Adrenal gland (tissue), 12 donors: Measurements from ENCODE around the gene NLRC3. TPM values are rescaled to one million over a fixed set of nuclear protein-coding genes. Genes with fewer than 3 reads are reported as not detected.
"Not testable (repeated sequence)": the region's sequence is repeated elsewhere in the genome, so short reads cannot be mapped to it uniquely, and the experiment has no call there.

Source experiments
- DNase-seq, 7 donors: peaks; one replicate each; pipeline ENCODE4 v3.0.0-alpha.2; 2019 to 2020
- H3K27ac ChIP-seq, 5 donors: fragments of 200-600 bp; sonication (generic) in 4 of 5; 1 replicate in 3 of 5; 2 replicates in 2 of 5; pipeline versions ENCODE4 v1.5.1 to v1.8.0; 2016 to 2020; ENCODE audit warnings: mild to moderate bottlenecking in 1 of 5
- H3K27me3 ChIP-seq: fragments of 200-600 bp; 2 replicates; pipeline ENCODE4 v1.8.0; 2021
- H3K36me3 ChIP-seq, 2 donors: fragments of 200-600 bp; replicated peaks in 1 of 2; 1 replicate in 1 of 2; 2 replicates in 1 of 2; pipeline versions ENCODE4 v1.5.1 to v1.8.0; 2018 to 2022
- H3K4me1 ChIP-seq, 2 donors: fragments of 200-600 bp; replicated peaks in 1 of 2; 1 replicate in 1 of 2; 2 replicates in 1 of 2; pipeline versions ENCODE4 v1.5.1 to v1.8.0; 2018 to 2021
- H3K4me3 ChIP-seq, 4 donors: fragments of 200-600 bp; sonication (generic) in 3 of 4; one replicate each; pipeline ENCODE4 v1.5.1; 2016 to 2018
- H3K9me3 ChIP-seq, 3 donors: fragments of 200-600 bp; sonication (generic) in 1 of 3; replicated peaks in 1 of 3; 1 replicate in 2 of 3; 2 replicates in 1 of 3; pipeline versions ENCODE4 v1.5.1 to v1.8.0; 2016 to 2021
- POLR2A ChIP-seq, 2 donors: fragments of 450-650 bp; IDR thresholded peaks; one replicate each; pipeline ENCODE4 v1.6.1; 2017; ENCODE audit warnings: antibody characterized with exemption in 2 of 2, mild to moderate bottlenecking in 2 of 2, moderate library complexity in 1 of 2
- WGBS, 4 donors: extraction: QIAGEN DNeasy Blood & Tissue Kit in 2 of 4; methylation state at CpG; one replicate each; pipeline versions ENCODE4 v1.1.5 to v1.1.7; 2013 to 2017; 5-methylcytosine and 5-hydroxymethylcytosine counted together
- intact Hi-C, 2 donors: fragments of 100-400 bp; cut with DNase I; formaldehyde crosslinking; loops; one replicate each; pipeline versions ENCODE4 v1.14.1 to v1.15.0; 2022 to 2023
- polyA plus RNA-seq, 3 donors: library from polyadenylated mRNA; stranded (reverse); fragments of 200-250 nt in 2 of 3; fragments of 350-450 nt in 1 of 3; fragmentation: Illumina TruSeq in 1 of 3; extraction: RNeasy Lipid Tissue Mini Kit (QIAGEN cat#74804) in 1 of 3; gene quantifications; one replicate each; pipeline ENCODE4 v1.2.3, GENCODE V29; 2013 to 2014
- total RNA-seq, 9 donors: library from RNA; depleted of rRNA in 4 of 9; stranded (reverse); fragments of >200 nt in 4 of 9; fragments of 120-200 nt in 1 of 9; fragmentation: NEBNext Ultra II Directional in 1 of 9; extraction: Animal tissue kit (Norgen Biotek cat#: 25700) in 1 of 9; gene quantifications; one replicate each; pipeline versions ENCODE4 v1.1.0 to v1.2.4, GENCODE V29; 2013 to 2023
- TF ChIP-seq, protein P1 (sequence below), 6 experiments: fragments of 450-650 bp in 4 of 6; fragments of 200-600 bp in 2 of 6; sonication (generic) in 1 of 6; IDR thresholded peaks; 1 replicate in 5 of 6; 2 replicates in 1 of 6; pipeline versions ENCODE4 v1.5.1 to v1.8.0; 2016 to 2021; ENCODE audit warnings: antibody characterized with exemption in 6 of 6, mild to moderate bottlenecking in 2 of 6, moderate library complexity in 1 of 6
- donor health status: healthy with polysubstance abuse.
- donor health status: Bipolar disorder and iron deficiency.
- donor health status: DM: yes; HTN: yes; CAD: no.
- donor health status: DM: no; HTN: no; CAD: no.
- donor health status: DM: no; HTN: no; CAD: no.
- donor health status: DM: yes; HTN: yes; CAD: no.

The NLRC3 gene
- total and polyA plus RNA-seq, 12 donors = 0.29 to 2.5 (median 1.5) TPM

GRCh38 chr16:3530371-3530914, 46.8 kb downstream of the NLRC3 start:
- 92 to 98% (median 95%) methylated on average over 10 to 12 of the region's 12 CpGs for WGBS, 4 donors
- no peaks in the 10 kb centered on the region for H3K4me1 ChIP-seq
- no peaks in the 10 kb centered on the region for H3K9me3 ChIP-seq
- peaks cover 0 to 43% of the 10 kb centered on the region in 2 donors for H3K36me3 ChIP-seq
- no peak for DNase-seq
- no peak overlapping the region for H3K4me3 ChIP-seq
- intact Hi-C loops = no loop called here
- H3K27me3 ChIP-seq = no peaks in the 10 kb centered on the region
- H3K27ac ChIP-seq = no peak overlapping the region
- no peak for TF ChIP-seq POLR2A (IDR thresholded peaks at IDR 0.05)
- TF ChIP-seq, protein P1, sequence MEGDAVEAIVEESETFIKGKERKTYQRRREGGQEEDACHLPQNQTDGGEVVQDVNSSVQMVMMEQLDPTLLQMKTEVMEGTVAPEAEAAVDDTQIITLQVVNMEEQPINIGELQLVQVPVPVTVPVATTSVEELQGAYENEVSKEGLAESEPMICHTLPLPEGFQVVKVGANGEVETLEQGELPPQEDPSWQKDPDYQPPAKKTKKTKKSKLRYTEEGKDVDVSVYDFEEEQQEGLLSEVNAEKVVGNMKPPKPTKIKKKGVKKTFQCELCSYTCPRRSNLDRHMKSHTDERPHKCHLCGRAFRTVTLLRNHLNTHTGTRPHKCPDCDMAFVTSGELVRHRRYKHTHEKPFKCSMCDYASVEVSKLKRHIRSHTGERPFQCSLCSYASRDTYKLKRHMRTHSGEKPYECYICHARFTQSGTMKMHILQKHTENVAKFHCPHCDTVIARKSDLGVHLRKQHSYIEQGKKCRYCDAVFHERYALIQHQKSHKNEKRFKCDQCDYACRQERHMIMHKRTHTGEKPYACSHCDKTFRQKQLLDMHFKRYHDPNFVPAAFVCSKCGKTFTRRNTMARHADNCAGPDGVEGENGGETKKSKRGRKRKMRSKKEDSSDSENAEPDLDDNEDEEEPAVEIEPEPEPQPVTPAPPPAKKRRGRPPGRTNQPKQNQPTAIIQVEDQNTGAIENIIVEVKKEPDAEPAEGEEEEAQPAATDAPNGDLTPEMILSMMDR (IDR thresholded peaks at IDR 0.05) = no peak

DNA sequence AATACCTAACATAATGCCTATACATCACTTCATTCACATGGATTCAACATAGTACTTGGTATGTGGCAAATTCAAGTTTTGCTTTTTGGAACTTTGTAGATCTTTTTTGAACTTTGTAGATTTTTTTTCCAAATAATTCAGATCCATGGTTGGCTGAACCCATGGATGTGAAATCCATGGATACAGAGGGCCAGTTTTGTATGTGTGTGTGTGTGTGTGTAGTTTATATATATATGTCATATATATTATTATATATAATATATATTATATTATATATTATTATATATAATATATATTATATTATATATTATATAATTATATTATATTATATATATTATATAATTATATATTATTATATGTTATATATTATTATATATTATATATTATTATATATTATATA, 48.0 kb downstream of the NLRC3 start:
- no peak overlapping the region for H3K4me3 ChIP-seq
- intact Hi-C loops = no loop called here
- TF ChIP-seq, protein P1 (IDR thresholded peaks at IDR 0.05) = no peak
- no peak for TF ChIP-seq POLR2A (IDR thresholded peaks at IDR 0.05)

DNA sequence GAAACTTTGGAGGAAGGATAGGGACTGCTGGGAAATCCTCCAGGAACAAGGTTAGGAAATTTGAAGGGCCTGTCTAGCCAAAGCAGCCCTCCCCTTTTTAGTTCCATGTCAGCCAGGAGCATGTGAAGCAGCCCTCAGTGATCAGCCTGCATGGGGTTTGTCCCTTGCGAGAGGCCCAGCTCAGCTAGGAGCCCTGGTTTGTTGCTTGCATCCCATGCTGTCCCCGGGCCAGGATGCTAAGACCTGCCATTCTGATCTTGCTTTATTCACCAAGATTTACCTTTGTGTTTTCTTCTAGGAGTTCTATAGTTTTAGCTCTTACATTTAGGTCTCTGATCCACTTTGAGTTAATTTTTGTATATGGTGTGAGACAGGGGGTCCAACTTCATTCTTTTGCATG, 48.8 kb downstream of the NLRC3 start:
- TF ChIP-seq, protein P1 (IDR thresholded peaks at IDR 0.05) = no peak
- no peak for TF ChIP-seq POLR2A (IDR thresholded peaks at IDR 0.05)
- H3K36me3 ChIP-seq = peaks cover 0 to 36% of the 10 kb centered on the region in 2 donors
- WGBS, 4 donors = 92 to 100% (median 98%) methylated on average over 2 of the region's 2 CpGs
- H3K27me3 ChIP-seq = no peaks in the 10 kb centered on the region
- H3K9me3 ChIP-seq = no peaks in the 10 kb centered on the region
- no peak overlapping the region for H3K27ac ChIP-seq
- no peaks in the 10 kb centered on the region for H3K4me1 ChIP-seq
- DNase-seq = no peak
- H3K4me3 ChIP-seq = no peak overlapping the region
- intact Hi-C loops = no loop called here

More for the DNA sequence above, 48.0 kb downstream of the NLRC3 start:
- no peak for DNase-seq
- no peaks in the 10 kb centered on the region for H3K4me1 ChIP-seq
- H3K9me3 ChIP-seq = no peaks in the 10 kb centered on the region
- H3K36me3 ChIP-seq = peaks cover 0 to 36% of the 10 kb centered on the region in 2 donors
- H3K27ac ChIP-seq = no peak overlapping the region
- H3K27me3 ChIP-seq = no peaks in the 10 kb centered on the region

DNA sequence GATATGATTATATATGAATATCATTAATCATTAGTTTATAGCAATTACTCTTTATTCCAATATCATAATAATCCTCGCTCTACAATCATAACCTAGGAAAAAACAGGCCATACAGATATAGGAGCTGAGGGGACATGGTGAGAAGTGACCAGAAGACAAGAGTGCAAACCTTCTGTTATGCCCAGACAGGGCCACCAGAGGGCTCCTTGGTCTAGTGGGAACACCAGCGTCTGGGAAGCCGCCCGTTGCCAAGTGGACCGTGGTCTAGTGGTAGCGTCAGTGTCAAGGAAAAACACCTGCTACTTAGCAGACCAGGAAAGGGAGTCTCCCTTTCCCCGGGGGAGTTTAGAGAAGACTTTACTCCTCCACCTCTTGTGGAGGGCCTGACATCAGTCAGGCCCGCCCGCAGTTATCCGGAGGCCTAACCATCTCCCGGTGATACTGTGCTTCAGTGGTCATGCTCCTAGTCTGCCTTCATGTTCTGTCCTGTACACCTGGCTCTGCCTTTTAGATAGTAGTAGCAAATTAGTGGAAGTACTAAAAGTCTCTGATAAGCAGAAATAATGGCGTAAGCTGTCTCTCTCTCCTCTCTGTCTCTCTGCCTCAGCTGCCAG, 49.9 kb downstream of the NLRC3 start:
- peak; percentile 77 to 93 (median 87) for DNase-seq
- H3K36me3 ChIP-seq = peaks cover 0 to 34% of the 10 kb centered on the region in 2 donors
- H3K4me1 ChIP-seq, H3K27ac ChIP-seq, H3K9me3 ChIP-seq, H3K27me3 ChIP-seq, intact Hi-C loops, H3K4me3 ChIP-seq: not testable (repeated sequence)
- TF ChIP-seq, protein P1 (IDR thresholded peaks at IDR 0.05) = peak; percentile 50 to 74 (median 59)
- WGBS, 4 donors = 56 to 63% (median 58%) methylated on average over 11 to 12 of the region's 12 CpGs
